Stimulated activated CD4-positive, alpha-beta T cell treated with anti-CD3 and anti-CD28 coated beads, Interleukin-1b, Interleukin-23, amount 100 ng/mL, for 1 hour (primary cell): ENCODE measurements around the gene EVA1A.
"Not testable (repeated sequence)": the region's sequence is repeated elsewhere in the genome, so short reads cannot be mapped to it uniquely, and the experiment has no call there.

Experiments used
- DNase-seq, 2 donors: peaks; one replicate each; pipeline ENCODE4 v3.0.0-alpha.2; 2020; ENCODE audit warnings: low read depth in 2 of 2

Gene EVA1A

DNA sequence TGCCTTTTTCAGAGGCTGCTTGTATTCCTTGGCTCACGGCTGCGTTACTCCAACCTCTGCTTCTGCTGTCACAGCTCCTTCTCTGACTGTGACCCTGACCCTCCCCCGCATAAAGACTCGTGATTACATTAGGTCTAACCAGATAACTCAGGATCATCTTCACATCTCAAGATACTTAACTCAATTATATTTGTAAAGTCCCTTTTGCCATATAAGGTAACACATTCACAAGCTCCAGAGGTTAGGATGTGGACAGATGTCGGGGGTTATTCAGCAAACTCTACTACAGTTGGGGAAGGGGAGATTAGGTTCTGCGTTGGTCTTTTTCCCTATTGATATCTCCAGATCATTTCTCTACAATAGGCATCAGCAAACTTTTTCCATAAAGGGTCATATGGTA lies 76.9 kb downstream of the EVA1A start:
- DNase-seq = no peak

DNA sequence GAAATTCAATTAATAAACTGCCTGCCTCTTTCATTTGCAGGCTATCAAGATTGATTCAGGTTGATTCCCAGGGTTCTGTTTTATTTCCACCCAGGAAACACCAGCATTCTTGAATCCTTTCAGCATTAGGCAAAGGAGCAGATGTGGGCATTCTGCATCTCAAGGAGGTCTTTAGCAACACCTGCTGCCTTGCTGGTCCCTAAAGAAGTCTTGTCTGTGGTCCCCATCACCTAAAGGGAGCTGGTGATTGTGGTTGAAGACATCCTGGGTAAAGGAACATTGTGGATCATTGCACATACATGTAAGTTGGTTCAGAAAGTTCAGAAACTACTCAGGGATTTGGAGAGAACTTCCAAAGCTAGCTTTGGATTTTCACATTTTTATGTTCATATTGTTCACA lies 78.3 kb downstream of the EVA1A start:
- no peak for DNase-seq

- no peak for DNase-seq
Observed at GRCh38 chr2:75480971-75481836, 79.5 kb downstream of the EVA1A start.

DNA sequence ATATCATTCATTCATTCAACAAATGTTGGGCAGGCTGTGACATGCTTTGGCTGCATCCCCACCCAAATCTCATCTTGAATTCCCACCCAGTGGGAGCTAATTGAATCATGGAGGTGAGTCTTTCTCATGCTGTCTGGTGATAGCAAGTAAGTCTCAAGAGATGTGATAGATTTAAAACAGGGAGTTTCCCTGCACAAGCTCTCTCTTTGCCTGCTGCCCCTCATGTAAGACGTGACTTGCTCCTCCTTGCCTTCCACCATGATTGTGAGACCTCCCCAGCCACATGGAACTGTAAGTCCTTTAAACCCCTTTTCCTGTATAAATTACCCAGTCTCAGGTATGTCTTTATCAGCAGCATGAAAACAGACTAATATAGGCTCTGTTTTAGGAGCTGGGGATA lies 83.0 kb downstream of the EVA1A start:
- DNase-seq = not testable (repeated sequence)

DNA sequence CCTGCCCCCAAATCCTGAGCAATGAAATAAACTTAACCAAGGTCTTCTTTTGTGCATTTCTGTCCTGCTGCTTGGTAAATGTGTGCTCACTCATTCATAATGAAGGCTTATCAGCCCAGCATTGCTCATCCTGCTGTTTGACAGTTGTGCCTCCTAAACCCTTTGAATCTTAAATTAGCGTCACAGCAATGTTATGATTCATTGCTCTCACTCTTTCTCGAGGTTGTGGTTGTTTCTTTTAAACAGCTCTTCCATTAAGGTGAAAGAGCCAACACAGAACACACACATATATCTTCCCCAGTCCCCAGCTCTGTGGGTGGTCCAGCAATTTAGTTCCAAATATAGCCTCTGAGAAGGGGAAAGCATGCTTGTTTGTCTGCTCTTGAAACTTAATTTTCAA lies 84.0 kb downstream of the EVA1A start:
- DNase-seq = no peak

DNA sequence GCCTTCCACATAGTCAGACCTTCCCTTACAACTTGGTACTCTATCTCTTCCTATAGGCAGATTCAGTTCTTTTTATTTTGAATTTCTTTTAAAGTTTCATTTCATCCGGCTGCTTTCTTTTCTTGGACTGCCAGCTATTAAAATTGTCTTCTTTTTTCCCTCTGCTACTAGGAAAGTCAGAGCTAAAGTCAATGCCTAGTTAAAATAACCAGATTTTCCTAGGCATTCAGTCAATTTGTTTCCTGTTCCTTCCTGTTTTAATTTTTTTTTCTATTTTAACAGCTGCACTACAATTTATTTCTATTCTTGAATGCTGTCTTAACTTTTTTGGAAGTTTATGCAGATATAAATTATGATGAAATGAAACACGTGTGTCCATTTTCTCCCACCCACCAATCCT lies 84.8 kb downstream of the EVA1A start:
- no peak for DNase-seq

- no peak for DNase-seq
Observed at GRCh38 chr2:75475049-75475448, 85.7 kb downstream of the EVA1A start.

DNA sequence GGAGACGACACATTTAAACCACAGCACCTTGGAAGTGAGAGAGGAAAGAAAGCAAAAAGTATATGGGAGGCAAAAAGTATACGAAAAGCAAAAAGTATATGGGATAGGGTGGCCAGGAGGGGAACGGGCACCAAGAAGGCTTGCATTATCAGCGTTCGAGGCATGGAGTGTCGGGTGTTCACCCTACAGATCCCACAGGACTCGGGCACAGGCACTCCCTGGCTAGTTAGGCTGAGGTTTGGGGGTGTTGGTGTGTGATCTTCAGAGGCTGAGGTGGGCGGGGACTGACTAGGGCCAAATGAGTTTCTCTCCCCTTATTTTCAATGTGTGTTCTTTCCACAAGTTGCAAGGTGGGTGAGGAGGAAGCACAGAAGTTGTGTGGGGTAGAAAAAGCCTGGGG lies 86.6 kb downstream of the EVA1A start:
- DNase-seq = no peak

DNA sequence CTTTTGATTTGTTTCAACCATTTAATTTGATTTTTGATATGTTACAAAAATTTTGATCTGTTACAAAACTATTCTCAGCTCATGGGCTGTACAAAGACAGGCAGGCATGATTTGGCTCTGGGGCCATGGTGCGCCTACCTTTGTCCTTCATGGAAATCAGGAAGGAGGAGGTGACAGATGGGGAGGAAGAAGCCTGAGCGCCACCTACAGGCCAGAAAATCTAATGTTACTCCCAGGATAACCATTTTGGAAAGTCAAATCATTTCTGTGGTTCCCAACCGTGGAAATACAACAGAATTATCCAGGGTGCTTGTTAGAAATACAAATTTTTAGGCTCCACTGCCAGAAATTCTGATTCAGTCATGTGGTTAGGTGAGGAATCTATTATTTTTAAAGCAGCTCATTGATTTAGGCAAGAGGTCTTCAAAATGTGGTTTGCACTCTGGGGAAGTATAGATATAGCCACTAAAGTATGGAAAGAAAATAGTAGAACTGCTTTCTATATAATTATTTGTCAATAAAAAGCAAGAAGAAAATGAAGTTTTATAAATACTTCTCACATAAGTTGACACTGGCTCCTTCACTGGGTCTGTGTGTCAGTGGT lies 93.9 kb downstream of the EVA1A start:
- DNase-seq = no peak

- no peak for DNase-seq
Observed at GRCh38 chr2:75465317-75465984, 95.3 kb downstream of the EVA1A start.

GRCh38 chr2:75464348-75464946 lies 96.3 kb downstream of the EVA1A start:
- DNase-seq = no peak

DNA sequence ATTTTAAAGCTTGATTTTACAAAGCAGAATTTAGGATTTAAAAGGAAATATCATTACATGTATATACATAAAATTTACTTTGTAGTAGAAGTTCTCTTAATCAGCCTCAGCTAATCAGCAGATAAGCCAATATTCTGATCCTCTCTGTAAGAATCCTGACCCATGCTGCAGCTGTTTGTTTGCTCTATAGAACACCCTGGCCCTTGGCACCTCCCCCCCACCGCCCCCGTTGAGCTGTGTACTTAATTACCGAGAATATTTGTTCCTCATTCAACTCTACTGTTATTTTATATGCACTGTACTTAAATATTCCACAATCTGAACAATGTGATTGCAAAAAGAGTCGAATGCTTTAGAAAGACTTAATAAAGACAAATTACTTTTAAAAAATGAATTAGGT lies 98.0 kb downstream of the EVA1A start:
- no peak for DNase-seq

DNA sequence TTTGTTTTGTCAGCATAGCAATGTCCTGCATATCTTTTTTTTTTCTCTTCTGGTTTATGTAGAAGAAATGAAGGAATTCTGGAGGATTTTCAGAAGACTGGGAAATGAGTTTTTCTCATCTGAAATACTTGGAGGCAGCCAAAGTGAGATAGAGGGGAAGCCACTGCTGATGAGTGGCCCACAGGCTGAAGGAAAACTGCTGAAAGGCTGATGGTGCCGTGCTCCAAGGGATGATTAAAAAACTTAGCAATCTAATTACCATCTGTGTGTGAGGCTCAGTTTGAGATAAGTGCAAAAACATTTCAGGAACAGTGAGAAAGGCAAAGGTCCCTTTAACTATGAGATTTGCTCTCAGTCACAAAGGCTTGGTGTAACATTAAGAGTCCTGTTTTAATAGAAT lies 98.5 kb downstream of the EVA1A start:
- no peak for DNase-seq

GRCh38 chr2:75460630-75461029 lies 100.1 kb downstream of the EVA1A start:
- no peak for DNase-seq

DNA sequence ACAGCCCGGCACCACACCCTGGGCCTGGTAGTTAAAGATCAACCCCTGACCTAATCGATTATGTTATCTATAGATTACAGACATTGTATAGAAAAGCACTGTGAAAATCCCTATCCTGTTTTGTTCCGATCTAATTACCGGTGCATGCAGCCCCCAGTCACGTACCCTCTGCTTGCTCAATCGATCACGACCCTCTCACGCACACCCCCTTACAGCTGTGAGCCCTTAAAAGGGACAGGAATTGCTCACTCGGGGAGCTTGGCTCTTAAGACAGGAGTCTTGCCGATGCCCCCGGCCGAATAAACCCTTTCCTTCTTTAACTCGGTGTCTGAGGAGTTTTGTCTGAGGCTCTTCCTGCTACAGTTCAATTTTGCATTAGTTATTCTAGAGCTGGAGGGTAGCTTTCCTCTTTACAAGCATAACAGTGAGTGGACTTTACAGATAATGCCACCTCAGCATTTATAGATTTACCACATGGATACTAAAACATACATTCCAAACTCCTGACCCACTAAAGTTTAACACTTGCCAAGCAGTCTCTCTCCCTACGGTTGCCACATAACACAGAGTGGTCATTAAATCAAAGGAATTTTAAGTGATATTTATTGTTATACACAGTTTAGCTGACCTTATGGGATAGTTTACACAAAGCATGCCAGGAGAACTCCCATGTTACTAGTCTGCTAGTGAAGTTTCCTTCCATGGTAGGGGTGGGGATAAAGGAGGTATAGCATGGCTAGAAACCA lies 101.0 kb downstream of the EVA1A start:
- DNase-seq = no peak

DNA sequence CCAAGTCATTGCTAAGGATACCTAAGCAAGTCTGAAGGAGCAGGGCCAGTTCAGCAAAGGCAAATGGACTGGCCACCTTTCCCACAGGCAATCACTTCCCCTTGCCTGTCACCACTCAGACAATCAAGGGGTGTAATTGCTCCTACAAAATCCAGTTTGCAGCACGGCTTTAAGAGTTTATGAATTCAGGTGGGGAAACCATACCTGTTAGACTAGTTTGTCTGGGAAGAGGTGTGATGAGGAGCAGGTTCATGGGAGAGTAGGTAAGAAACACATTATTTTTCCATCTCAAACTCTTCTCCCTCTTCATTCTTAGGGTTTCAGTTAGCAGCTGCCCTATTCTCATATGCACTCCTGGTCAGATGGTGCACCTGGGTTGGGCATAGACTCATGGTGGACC lies 102.5 kb downstream of the EVA1A start:
- no peak for DNase-seq

DNA sequence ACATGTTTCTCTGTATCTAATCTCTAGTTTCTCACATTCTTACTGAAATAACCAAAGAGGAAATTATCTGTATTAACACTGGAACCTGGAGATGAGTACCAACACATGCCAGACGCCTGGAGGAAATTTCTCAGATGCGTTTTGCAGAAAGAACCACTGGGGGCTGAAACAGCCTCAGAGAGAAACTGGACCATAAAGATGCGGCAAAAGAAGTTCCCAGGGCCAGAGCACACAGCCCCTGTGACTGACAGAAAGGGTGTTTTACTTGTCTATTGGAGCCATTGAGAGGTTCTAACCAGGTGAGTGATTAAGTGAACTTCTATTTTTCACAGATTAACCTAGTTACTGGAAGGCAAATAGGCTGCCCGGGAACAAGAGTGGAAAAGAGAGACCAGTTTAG lies 103.9 kb downstream of the EVA1A start:
- DNase-seq = no peak

GRCh38 chr2:75456111-75456510 lies 104.6 kb downstream of the EVA1A start:
- DNase-seq = no peak

- DNase-seq = no peak
Observed at GRCh38 chr2:75454241-75454620, 106.5 kb downstream of the EVA1A start.

GRCh38 chr2:75453384-75454240 lies 107.1 kb downstream of the EVA1A start:
- no peak for DNase-seq

GRCh38 chr2:75450068-75450467 lies 110.7 kb downstream of the EVA1A start:
- no peak for DNase-seq
